ENCODE data around the gene DNAJC5. TPM values are rescaled to one million over a fixed set of nuclear protein-coding genes. Genes with fewer than 3 reads are reported as not detected.
"Not testable (repeated sequence)": the region's sequence is repeated elsewhere in the genome, so short reads cannot be mapped to it uniquely, and the experiment has no call there.

The DNAJC5 gene, protein sequence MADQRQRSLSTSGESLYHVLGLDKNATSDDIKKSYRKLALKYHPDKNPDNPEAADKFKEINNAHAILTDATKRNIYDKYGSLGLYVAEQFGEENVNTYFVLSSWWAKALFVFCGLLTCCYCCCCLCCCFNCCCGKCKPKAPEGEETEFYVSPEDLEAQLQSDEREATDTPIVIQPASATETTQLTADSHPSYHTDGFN
- 10 to 100 TPM; 46.8 to 53.4 TPM for total RNA-seq

GRCh38 chr20:63894358-63895201, at the start of gene DNAJC5:
Gene DNAJC5, plus strand, starts transcription at chr20:63895126. Its CDS starts 33,220 bp downstream, at chr20:63928346.
- peak within 1 kb of the TSS; percentile 97 for H3K27ac Mint-ChIP-seq
- peaks cover 26% of the 10 kb centered on the region for H3K4me1 Mint-ChIP-seq
- no peaks in the 10 kb centered on the region for H3K27me3 Mint-ChIP-seq
- no peaks in the 10 kb centered on the region for H3K9me3 Mint-ChIP-seq
- ATAC-seq (replicated peaks) = peak; percentile 81
- H3K36me3 Mint-ChIP-seq (ENCODE audit: low read depth) = peaks cover 61% of the 10 kb centered on the region
- peak within 1 kb of the TSS; percentile 97 for H3K4me3 Mint-ChIP-seq

DNA sequence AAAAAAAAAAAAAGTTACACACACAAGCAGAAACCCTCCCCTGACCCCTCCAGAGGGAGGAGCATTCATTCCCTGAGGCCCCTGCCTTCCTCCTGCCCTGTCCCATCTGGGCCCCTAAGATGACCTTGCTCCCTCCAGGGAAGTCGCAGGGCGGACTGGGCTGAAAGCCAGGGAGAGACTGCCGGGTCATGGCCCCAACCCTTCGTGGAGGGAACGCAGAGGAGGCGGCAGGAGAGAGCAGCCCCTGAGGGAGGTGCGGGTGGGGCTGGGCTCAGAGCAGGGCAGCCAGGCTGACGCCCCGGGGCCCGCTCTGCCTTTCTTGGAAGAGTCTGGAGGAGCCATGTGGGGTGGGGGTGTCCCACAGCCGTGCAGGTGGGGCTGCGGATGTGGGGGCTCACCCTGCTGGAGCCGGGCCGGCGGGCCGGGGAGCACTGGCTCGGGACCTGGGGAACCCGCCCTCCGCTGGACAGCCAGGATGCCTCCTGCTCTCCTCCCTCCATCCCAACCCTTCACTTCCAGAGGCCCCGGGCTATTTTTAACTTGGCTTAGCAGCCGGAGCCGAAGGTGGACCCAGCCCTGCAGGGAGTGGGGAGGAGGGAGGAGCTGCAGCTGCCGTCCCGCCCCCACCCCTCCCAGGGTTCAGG, 48.7 kb upstream of the DNAJC5 start:
- ATAC-seq (replicated peaks) = no peak
- H3K9me3 Mint-ChIP-seq = no peaks in the 10 kb centered on the region
- peaks cover 6% of the 10 kb centered on the region for H3K36me3 Mint-ChIP-seq (ENCODE audit: low read depth)
- H3K4me3 Mint-ChIP-seq = no peak overlapping the region
- H3K27me3 Mint-ChIP-seq = peaks cover 21% of the 10 kb centered on the region
- no peak overlapping the region for H3K27ac Mint-ChIP-seq
- H3K4me1 Mint-ChIP-seq = peaks cover 13% of the 10 kb centered on the region

DNA sequence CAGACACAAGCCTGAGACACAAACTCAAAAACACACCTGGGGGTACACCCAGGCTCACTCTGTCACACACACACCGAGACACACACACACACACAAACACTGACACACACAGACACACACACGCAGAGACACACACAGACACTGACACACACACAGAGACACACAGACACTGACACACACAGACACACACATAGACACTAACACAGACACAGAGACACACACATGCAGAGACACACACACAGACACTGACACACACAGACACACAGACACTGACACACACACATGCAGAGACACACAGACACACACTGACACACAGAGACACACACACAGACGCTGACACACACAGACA, 48.1 kb upstream of the DNAJC5 start:
- Mint-ChIP-seq H3K36me3 (ENCODE audit: low read depth) (peaks cover 6% of the 10 kb centered on the region), H3K27ac (no peak overlapping the region), H3K4me1 (peaks cover 14% of the 10 kb centered on the region), H3K9me3 (no peaks in the 10 kb centered on the region), H3K4me3 (no peak overlapping the region), H3K27me3 (peaks cover 21% of the 10 kb centered on the region)
- ATAC-seq (replicated peaks) = no peak

- ATAC-seq (replicated peaks) = no peak
- H3K27me3 Mint-ChIP-seq = peaks cover 16% of the 10 kb centered on the region
- peaks cover 6% of the 10 kb centered on the region for H3K36me3 Mint-ChIP-seq (ENCODE audit: low read depth)
- no peak overlapping the region for H3K27ac Mint-ChIP-seq
- H3K4me1 Mint-ChIP-seq = peaks cover 14% of the 10 kb centered on the region
- no peaks in the 10 kb centered on the region for H3K9me3 Mint-ChIP-seq
- no peak overlapping the region for H3K4me3 Mint-ChIP-seq
Observed at GRCh38 chr20:63847237-63848002, 47.5 kb upstream of the DNAJC5 start.

DNA sequence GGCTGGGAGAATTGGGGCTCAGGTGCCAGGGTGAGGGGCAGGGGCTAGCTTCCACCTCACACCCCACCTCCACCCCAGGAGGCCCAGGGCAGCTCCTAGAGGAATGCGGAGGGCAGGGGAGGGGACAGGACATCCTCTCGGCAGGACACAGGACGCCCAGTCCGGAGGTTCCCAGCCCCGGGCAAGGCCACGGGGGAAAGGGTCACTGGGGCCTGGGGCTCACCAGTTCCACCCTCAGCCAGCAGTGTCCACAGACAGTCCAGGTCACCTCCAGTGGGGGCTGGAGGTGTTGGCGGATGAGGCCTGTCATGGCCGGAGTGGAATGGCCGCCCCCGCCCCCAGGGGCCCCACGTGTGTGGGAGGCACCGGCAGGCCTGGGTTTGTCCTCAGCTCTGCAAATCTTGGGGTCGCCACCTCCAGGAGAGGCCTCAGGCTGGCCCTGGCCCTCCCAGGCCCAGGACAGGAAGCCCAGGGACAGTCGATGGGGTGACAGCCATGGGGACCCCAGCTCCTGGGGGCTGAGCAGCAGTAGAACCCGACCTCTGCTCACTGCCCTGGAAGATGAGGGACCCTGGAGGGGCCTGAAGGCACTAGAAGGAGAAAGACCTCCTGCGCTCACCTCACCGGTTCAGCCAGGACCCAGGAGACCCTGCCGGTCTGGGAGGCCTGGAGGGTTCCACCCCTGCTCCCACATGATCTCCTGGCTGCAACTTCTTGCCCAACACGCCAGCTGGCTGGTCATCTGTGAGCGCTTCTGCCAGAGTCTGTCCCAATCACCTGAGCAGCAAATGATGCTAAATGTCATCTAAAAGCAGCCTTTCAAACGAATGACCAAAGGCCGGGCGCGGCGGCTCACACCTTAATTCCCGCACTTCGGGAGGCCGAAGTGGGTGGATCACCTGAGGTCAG, 46.7 kb upstream of the DNAJC5 start:
- Mint-ChIP-seq H3K4me3 (no peak overlapping the region), H3K9me3 (no peaks in the 10 kb centered on the region), H3K4me1 (peaks cover 14% of the 10 kb centered on the region), H3K27me3 (peaks cover 13% of the 10 kb centered on the region), H3K27ac (no peak overlapping the region), H3K36me3 (ENCODE audit: low read depth) (peaks cover 6% of the 10 kb centered on the region)
- ATAC-seq (replicated peaks) = no peak

DNA sequence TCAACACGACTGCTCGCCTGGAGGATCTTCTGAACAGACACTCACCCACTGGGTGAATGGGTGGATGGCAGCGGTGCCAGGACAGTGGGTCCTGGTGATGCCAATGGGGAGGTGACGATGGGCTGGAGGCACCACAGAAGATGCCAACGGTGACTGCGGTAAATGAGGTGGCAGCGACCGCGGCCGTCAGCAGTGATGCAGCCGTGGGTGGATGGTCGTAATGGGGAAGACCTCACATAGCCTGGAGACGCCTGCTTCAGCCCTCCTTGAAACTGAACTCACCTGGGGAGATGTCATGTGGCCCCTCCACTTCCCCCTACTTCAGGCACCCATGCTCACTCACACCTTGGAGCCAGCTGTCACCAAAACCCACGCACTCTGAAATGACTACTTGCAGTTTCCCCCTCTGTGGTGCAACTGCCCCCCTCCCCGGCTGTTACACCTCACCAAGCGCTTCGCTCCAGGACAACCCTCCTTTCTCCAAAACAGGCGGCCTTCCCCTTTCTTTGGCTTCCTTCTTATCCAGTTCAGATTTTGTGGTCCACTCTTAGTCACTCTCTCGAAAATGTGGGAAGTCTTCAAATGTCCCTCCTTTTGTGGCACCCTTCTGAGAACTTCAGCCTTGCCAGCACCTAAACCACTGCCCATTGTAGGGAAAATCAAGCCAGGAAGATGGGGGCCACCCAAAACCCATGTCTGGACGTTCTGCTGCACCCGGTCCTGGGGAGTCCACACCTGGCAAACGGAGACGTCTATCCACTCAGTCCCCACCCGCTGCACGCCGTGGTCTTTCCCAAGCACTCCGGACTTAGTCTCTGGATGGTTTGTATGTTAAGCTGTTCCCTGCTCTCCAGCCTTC, 44.0 kb upstream of the DNAJC5 start:
- Mint-ChIP-seq H3K36me3 (ENCODE audit: low read depth) (peaks cover 6% of the 10 kb centered on the region), H3K4me1 (peaks cover 10% of the 10 kb centered on the region), H3K27ac (peak overlapping the region; percentile 22), H3K27me3 (peaks cover 3% of the 10 kb centered on the region), H3K9me3 (no peaks in the 10 kb centered on the region), H3K4me3 (peak overlapping the region; percentile 56)
- ATAC-seq (replicated peaks) = peak; percentile 93

- not testable (repeated sequence) for H3K36me3 Mint-ChIP-seq (ENCODE audit: low read depth); H3K27me3 Mint-ChIP-seq; H3K9me3 Mint-ChIP-seq; H3K4me1 Mint-ChIP-seq
- H3K27ac Mint-ChIP-seq = peak overlapping the region; percentile 22
- peak overlapping the region; percentile 56 for H3K4me3 Mint-ChIP-seq
- ATAC-seq (replicated peaks) = peak; percentile 1
Observed at GRCh38 chr20:63851548-63851943, 43.4 kb upstream of the DNAJC5 start.

- H3K9me3 Mint-ChIP-seq; H3K27ac Mint-ChIP-seq; H3K4me3 Mint-ChIP-seq; H3K27me3 Mint-ChIP-seq; H3K36me3 Mint-ChIP-seq (ENCODE audit: low read depth); ATAC-seq (replicated peaks): not testable (repeated sequence)
- H3K4me1 Mint-ChIP-seq = peaks cover 16% of the 10 kb centered on the region
Observed at GRCh38 chr20:63853733-63854068, 41.2 kb upstream of the DNAJC5 start.

GRCh38 chr20:63854069-63854765, 40.7 kb upstream of the DNAJC5 start:
- ATAC-seq (replicated peaks) = no peak

DNA sequence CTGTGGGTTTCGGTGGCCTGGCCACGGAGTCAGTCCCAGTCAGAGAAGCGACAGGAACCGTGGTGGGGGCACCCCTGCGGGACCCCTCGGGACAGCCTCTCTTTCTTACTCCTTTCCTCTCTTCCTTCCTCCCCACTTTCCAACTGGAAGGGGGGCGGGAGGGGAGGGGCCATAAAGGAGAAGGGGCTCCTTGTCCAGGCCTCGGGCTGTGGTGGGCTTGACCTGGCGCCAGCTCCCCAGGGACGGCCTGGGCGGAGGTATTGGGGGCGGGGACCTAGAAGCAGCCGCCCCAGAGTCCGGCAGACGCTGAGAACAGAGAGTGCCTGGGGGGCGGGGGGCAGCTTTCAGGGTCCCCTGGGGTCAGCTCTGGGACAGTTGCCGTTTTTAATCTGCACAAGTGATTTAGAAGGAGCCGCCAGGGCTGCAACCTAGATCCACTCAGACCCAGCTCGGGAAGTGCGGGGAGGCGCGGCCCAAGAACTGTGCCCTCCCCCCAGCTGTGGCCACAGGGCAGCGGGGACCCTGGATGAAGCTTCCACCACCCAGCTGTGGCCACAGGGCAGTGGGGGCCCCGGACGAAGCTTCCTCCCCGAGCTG, 40.1 kb upstream of the DNAJC5 start:
- peaks cover 6% of the 10 kb centered on the region for H3K36me3 Mint-ChIP-seq (ENCODE audit: low read depth)
- ATAC-seq (replicated peaks) = no peak
- H3K27ac Mint-ChIP-seq = no peak overlapping the region

More at GRCh38 chr20:63854069-63854765, 40.7 kb upstream of the DNAJC5 start:
- Mint-ChIP-seq H3K9me3 (no peaks in the 10 kb centered on the region), H3K36me3 (ENCODE audit: low read depth) (peaks cover 6% of the 10 kb centered on the region), H3K4me3 (no peak overlapping the region), H3K27ac (no peak overlapping the region), H3K4me1 (peaks cover 16% of the 10 kb centered on the region), H3K27me3 (no peaks in the 10 kb centered on the region)

DNA sequence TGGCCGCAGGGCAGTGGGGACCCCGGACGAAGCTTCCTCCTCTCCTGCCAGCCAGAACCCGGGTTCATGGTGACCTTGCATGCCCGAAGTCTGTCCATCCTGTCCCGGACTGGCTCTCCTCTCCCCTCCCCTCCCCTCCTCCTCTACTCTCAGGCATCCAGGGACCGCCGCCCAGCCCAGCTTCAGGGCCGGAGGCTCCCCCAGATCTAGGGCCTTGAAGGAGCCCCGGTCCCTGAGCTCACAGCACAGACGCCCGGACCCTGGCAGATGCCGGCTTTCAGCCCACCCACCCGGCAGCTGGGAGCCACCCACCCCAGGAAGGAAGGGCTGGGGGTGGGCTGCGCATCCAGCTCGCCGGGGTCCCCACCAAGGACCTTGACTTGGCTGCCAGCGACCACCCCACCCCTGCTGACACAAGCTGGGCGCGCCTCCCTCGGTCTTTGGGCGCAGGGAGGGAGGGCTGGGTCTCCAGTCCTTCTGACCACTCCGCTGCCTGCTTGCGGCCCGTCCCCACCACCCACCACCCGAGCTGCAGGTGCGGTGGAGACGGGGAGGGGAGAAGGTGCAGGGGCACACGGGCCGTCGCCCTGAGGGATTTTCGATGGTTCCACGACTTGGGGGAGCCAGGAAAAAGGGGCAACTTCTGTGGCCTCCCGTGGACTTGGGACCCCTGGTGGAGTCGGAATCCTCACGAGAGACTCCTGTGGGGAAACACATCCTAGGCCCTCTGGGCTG, 39.4 kb upstream of the DNAJC5 start:
- no peak for ATAC-seq (replicated peaks)

More for the DNA sequence above, 40.1 kb upstream of the DNAJC5 start:
- Mint-ChIP-seq H3K9me3 (no peaks in the 10 kb centered on the region), H3K4me1 (peaks cover 16% of the 10 kb centered on the region), H3K27me3 (no peaks in the 10 kb centered on the region), H3K4me3 (no peak overlapping the region)

DNA sequence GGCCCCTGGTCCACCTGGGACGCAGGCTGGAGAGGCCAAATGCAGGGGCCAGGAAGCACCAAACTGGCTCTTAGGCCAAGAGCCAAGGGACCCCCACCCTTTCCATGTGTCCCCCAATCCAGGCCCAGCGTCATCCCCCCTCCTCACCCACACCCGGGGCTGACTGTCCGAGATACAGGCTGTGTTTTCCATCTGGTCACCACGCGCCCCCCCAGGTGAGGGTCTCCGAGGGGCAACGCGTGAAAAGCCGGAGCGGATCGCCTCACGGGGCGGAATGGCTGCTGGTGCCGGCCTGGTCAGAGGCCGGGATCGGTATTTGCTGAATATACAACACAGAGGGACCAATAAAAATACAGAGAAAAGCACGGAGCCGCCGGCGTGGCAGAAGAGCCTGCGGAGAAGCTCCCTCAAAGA, 38.8 kb upstream of the DNAJC5 start:
- Mint-ChIP-seq H3K9me3 (no peaks in the 10 kb centered on the region), H3K36me3 (ENCODE audit: low read depth) (peaks cover 7% of the 10 kb centered on the region), H3K27me3 (no peaks in the 10 kb centered on the region), H3K4me3 (no peak overlapping the region), H3K27ac (no peak overlapping the region), H3K4me1 (peaks cover 9% of the 10 kb centered on the region)
- ATAC-seq (replicated peaks) = no peak

More for the DNA sequence above, 39.4 kb upstream of the DNAJC5 start:
- no peaks in the 10 kb centered on the region for H3K9me3 Mint-ChIP-seq
- peaks cover 14% of the 10 kb centered on the region for H3K4me1 Mint-ChIP-seq
- no peak overlapping the region for H3K27ac Mint-ChIP-seq
- no peaks in the 10 kb centered on the region for H3K27me3 Mint-ChIP-seq
- H3K36me3 Mint-ChIP-seq (ENCODE audit: low read depth) = peaks cover 5% of the 10 kb centered on the region
- H3K4me3 Mint-ChIP-seq = no peak overlapping the region
